Skeletal muscle cell (primary cell): ENCODE results near the gene BECN2.

ENCODE experiments used
- DNase-seq: peaks from one replicate; pipeline ENCODE4 v3.0.0-alpha.2; 2010; ENCODE audit warnings: low read depth
- H3K4me3 ChIP-seq: 2 replicates; pipeline ENCODE4 v1.5.1; 2011; ENCODE audit warnings: low read depth, mild to moderate bottlenecking, control low read depth, low read length, moderate library complexity

The BECN2 gene

GRCh38 chr1:241957692-241958494, at the start of gene BECN2:
Gene BECN2 (plus strand): TSS chr1:241957767. CDS start chr1:241957767, 0 bp downstream.
- no peak within 1 kb of the TSS for H3K4me3 ChIP-seq
- DNase-seq, result no peak

- DNase-seq, result no peak
- H3K4me3 ChIP-seq, result no peak overlapping the region
Observed at GRCh38 chr1:241916196-241916595, 41.4 kb upstream of the BECN2 start.

GRCh38 chr1:241917487-241917886, 40.1 kb upstream of the BECN2 start:
- no peak overlapping the region for H3K4me3 ChIP-seq
- DNase-seq, result no peak

- DNase-seq, result peak; percentile 77
- H3K4me3 ChIP-seq, result no peak overlapping the region
Observed at GRCh38 chr1:241918879-241919278, 38.7 kb upstream of the BECN2 start.

GRCh38 chr1:241924080-241924808, 33.3 kb upstream of the BECN2 start:
- DNase-seq, result no peak
- H3K4me3 ChIP-seq, result no peak overlapping the region

- no peak for DNase-seq
- H3K4me3 ChIP-seq, result no peak overlapping the region
Observed at GRCh38 chr1:241926141-241926540, 31.4 kb upstream of the BECN2 start.

GRCh38 chr1:241927321-241927720, 30.2 kb upstream of the BECN2 start:
- H3K4me3 ChIP-seq, result no peak overlapping the region
- DNase-seq, result no peak

GRCh38 chr1:241932845-241933244, 24.7 kb upstream of the BECN2 start:
- no peak overlapping the region for H3K4me3 ChIP-seq
- no peak for DNase-seq

- no peak for DNase-seq
- peak overlapping the region; percentile 5 for H3K4me3 ChIP-seq
Observed at GRCh38 chr1:241934201-241934848, 23.2 kb upstream of the BECN2 start.

GRCh38 chr1:241934866-241935265, 22.7 kb upstream of the BECN2 start:
- DNase-seq, result no peak
- no peak overlapping the region for H3K4me3 ChIP-seq

GRCh38 chr1:241939798-241940197, 17.8 kb upstream of the BECN2 start:
- H3K4me3 ChIP-seq, result no peak overlapping the region
- DNase-seq, result no peak

GRCh38 chr1:241942738-241943137, 14.8 kb upstream of the BECN2 start:
- DNase-seq, result no peak

GRCh38 chr1:241944300-241944699, 13.3 kb upstream of the BECN2 start:
- no peak for DNase-seq
- no peak overlapping the region for H3K4me3 ChIP-seq

More at GRCh38 chr1:241942738-241943137, 14.8 kb upstream of the BECN2 start:
- H3K4me3 ChIP-seq, result no peak overlapping the region

- no peak for DNase-seq
- H3K4me3 ChIP-seq, result no peak overlapping the region
Observed at GRCh38 chr1:241947354-241947753, 10.2 kb upstream of the BECN2 start.

GRCh38 chr1:241950390-241950789, 7.2 kb upstream of the BECN2 start:
- DNase-seq, result peak; percentile 59
- H3K4me3 ChIP-seq, result no peak overlapping the region

- DNase-seq, result no peak
Observed at GRCh38 chr1:241962153-241962552, 4.6 kb downstream of the BECN2 start.

GRCh38 chr1:241963722-241964121, 6.2 kb downstream of the BECN2 start:
- H3K4me3 ChIP-seq, result no peak overlapping the region
- DNase-seq, result no peak

More at GRCh38 chr1:241962153-241962552, 4.6 kb downstream of the BECN2 start:
- H3K4me3 ChIP-seq, result no peak overlapping the region

- no peak overlapping the region for H3K4me3 ChIP-seq
- DNase-seq, result no peak
Observed at GRCh38 chr1:241964550-241965282, 7.1 kb downstream of the BECN2 start.

- DNase-seq, result no peak
- no peak overlapping the region for H3K4me3 ChIP-seq
Observed at GRCh38 chr1:241968611-241969010, 11.0 kb downstream of the BECN2 start.
